Measurements from ENCODE around the gene LINGO4.

The LINGO4 gene

GRCh38 chr1:151834239-151834638, 29.0 kb upstream of the LINGO4 start:
- TF ChIP-seq ZFX (IDR thresholded peaks at IDR 0.05) (no peak), CTCF (conservative IDR thresholded peaks at IDR 0.05) (no peak)
- H3K27ac ChIP-seq, result no peak overlapping the region; the same call in 1 of the 2 replicates

GRCh38 chr1:151833172-151833900, 28.1 kb upstream of the LINGO4 start:
- peak overlapping the region; percentile 86 for H3K27ac ChIP-seq
- no peak for TF ChIP-seq ZFX (IDR thresholded peaks at IDR 0.05)

- TF ChIP-seq ZFX (IDR thresholded peaks at IDR 0.05) (peak; percentile 43; the same call in 1 of the 2 replicates), CTCF (conservative IDR thresholded peaks at IDR 0.05) (no peak)
- peak overlapping the region; percentile 86 for H3K27ac ChIP-seq
Observed at GRCh38 chr1:151832318-151832980, 27.2 kb upstream of the LINGO4 start.

- peak within 1 kb of the TSS; percentile 86 for H3K27ac ChIP-seq
- TF ChIP-seq ZFX (IDR thresholded peaks at IDR 0.05), result peak; percentile 33; the same call in 1 of the 2 replicates
- TF ChIP-seq CTCF (conservative IDR thresholded peaks at IDR 0.05), result no peak
Observed at GRCh38 chr1:151831605-151832004, 26.4 kb upstream of the LINGO4 start, which contains the start of gene RORC. Gene RORC (minus strand): TSS chr1:151831802. CDS start chr1:151831764, 38 bp downstream.

- peak overlapping the region; percentile 86 for H3K27ac ChIP-seq
- no peak for TF ChIP-seq ZFX (IDR thresholded peaks at IDR 0.05)
- TF ChIP-seq CTCF (conservative IDR thresholded peaks at IDR 0.05), result no peak
Observed at GRCh38 chr1:151831256-151831591, 26.0 kb upstream of the LINGO4 start.

- TF ChIP-seq CTCF (conservative IDR thresholded peaks at IDR 0.05) (no peak), ZFX (IDR thresholded peaks at IDR 0.05) (no peak)
- H3K27ac ChIP-seq, result peak overlapping the region; percentile 86
Observed at GRCh38 chr1:151830055-151830454, 24.8 kb upstream of the LINGO4 start.

- TF ChIP-seq ZFX (IDR thresholded peaks at IDR 0.05) (no peak), CTCF (conservative IDR thresholded peaks at IDR 0.05) (no peak)
- peak overlapping the region; percentile 86 for H3K27ac ChIP-seq
Observed at GRCh38 chr1:151829352-151830046, 24.3 kb upstream of the LINGO4 start.
